ENCODE measurements around the gene GNA14. TPM values are rescaled to one million over a fixed set of nuclear protein-coding genes. Genes with fewer than 3 reads are reported as not detected.

Gene GNA14
- total and polyA plus RNA-seq, 2 experiments from 2014 or later = 3.9 to 10.5 TPM

GRCh38 chr9:77512876-77513275, 135.2 kb downstream of the GNA14 start (continued):
- no peak for TF ChIP-seq REST (IDR thresholded peaks at IDR 0.05; ENCODE audit: unreplicated experiment)
- TF ChIP-seq EZH2phosphoT487 (IDR thresholded peaks at IDR 0.05; ENCODE audit: unreplicated experiment) = no peak
- no peak for TF ChIP-seq EZH2 (IDR thresholded peaks at IDR 0.05; ENCODE audit: low read depth, unreplicated experiment)
- no peak for TF ChIP-seq JUNB (IDR thresholded peaks at IDR 0.05; ENCODE audit: unreplicated experiment)

- no peaks in the 10 kb centered on the region for H3K9me2 ChIP-seq (ENCODE audit: insufficient read depth)
- H3K27ac Mint-ChIP-seq = no peak overlapping the region; the same call in 1 of the 2 replicates
- no peak overlapping the region for H3K4me3 Mint-ChIP-seq
- ATAC-seq (no peak), DNase-seq (ENCODE audit: low spot score) (no peak)
- no peaks in the 10 kb centered on the region for H3K36me3 ChIP-seq (ENCODE audit: insufficient read depth)
- H3F3A ChIP-seq (replicated peaks; ENCODE audit: low read depth) = no peaks in the 10 kb centered on the region
- H3K4me2 ChIP-seq = no peak overlapping the region
- H3K79me2 ChIP-seq (replicated peaks; ENCODE audit: insufficient read depth) = no peaks in the 10 kb centered on the region
- H2AFZ ChIP-seq = 0 out of 2 replicates have a peak overlapping the region, but pooled peaks have one; percentile 32
- no peak overlapping the region for H3K4me3 ChIP-seq
- peaks cover 7% of the 10 kb centered on the region; the same call in 2 of the 3 replicates for H3K4me1 Mint-ChIP-seq
- H3K4me1 ChIP-seq (ENCODE audit: insufficient read depth) = no peaks in the 10 kb centered on the region
- no peaks in the 10 kb centered on the region; the same call in 2 of the 3 replicates for H3K36me3 Mint-ChIP-seq (ENCODE audit: low read depth)
- H4K20me1 ChIP-seq (replicated peaks; ENCODE audit: insufficient read depth) = no peaks in the 10 kb centered on the region
- no peaks in the 10 kb centered on the region for H3K9me3 Mint-ChIP-seq
- peaks cover 5% of the 10 kb centered on the region for H3K27me3 Mint-ChIP-seq (ENCODE audit: insufficient read depth, low read depth, poor library complexity)
- H3K27me3 ChIP-seq (ENCODE audit: insufficient read depth) = no peaks in the 10 kb centered on the region
- no peak overlapping the region for H3K27ac ChIP-seq (ENCODE audit: low read depth)
- TF ChIP-seq REST (IDR thresholded peaks at IDR 0.05; ENCODE audit: unreplicated experiment) = no peak
- no peak for TF ChIP-seq EZH2 (IDR thresholded peaks at IDR 0.05; ENCODE audit: low read depth, unreplicated experiment)
- no peak for TF ChIP-seq POLR2AphosphoS5 (IDR thresholded peaks at IDR 0.05; ENCODE audit: low read depth)
- no peak for TF ChIP-seq CREB1 (CRISPR knock-in tag; IDR thresholded peaks at IDR 0.05; ENCODE audit: low read depth)
- TF ChIP-seq ZNF462 (CRISPR knock-in tag; IDR thresholded peaks at IDR 0.05) = no peak
- no peak for TF ChIP-seq STAT1 (IDR thresholded peaks at IDR 0.05; ENCODE audit: unreplicated experiment)
- no peak for TF ChIP-seq EZH2phosphoT487 (IDR thresholded peaks at IDR 0.05; ENCODE audit: unreplicated experiment)
- no peak for TF ChIP-seq CTCF (conservative IDR thresholded peaks at IDR 0.05; ENCODE audit: low read depth in 2 of 2)
Measured at GRCh38 chr9:77511525-77511924, 136.6 kb downstream of the GNA14 start.

Measured in GM23338 (cell line).